SU-DHL-6 (cell line): Measurements from ENCODE around the gene RASD1.

ENCODE experiments used
- H2AFZ ChIP-seq: fragments of 200-600 bp; sonication (generic); 2 replicates; pipeline ENCODE4 v1.6.1; 2014; ENCODE audit warnings: low read depth, mild to moderate bottlenecking, moderate library complexity, mixed read lengths, antibody characterized with exemption, low read length; ENCODE audit not compliant: severe bottlenecking
- H3F3A ChIP-seq: fragments of 200-600 bp; shearing (Covaris generic); 2 replicates; pipeline ENCODE4 v1.6.0; 2016; ENCODE audit warnings: antibody characterized with exemption, mild to moderate bottlenecking; ENCODE audit not compliant: insufficient read depth
- H3K27ac ChIP-seq: fragments of 200-600 bp; sonication (generic); 2 replicates; pipeline ENCODE4 v1.5.1; 2016; ENCODE audit warnings: low read depth, mild to moderate bottlenecking, low read length, moderate library complexity, mixed read lengths
- H3K27me3 ChIP-seq: fragments of 200-600 bp; sonication (generic), shearing (Covaris generic); 2 replicates; pipeline ENCODE4 v1.6.0; 2014; ENCODE audit warnings: mild to moderate bottlenecking, low read length
- H3K36me3 ChIP-seq: fragments of 200-600 bp; sonication (generic); 2 replicates; pipeline ENCODE4 v1.6.1; 2014; ENCODE audit warnings: mild to moderate bottlenecking, low read length, mixed read lengths
- H3K4me2 ChIP-seq: fragments of 300-600, 200-600 bp; shearing (Covaris generic), sonication (generic); 2 replicates; pipeline ENCODE4 v1.6.0; 2014; ENCODE audit warnings: low read length, low read depth, mild to moderate bottlenecking; ENCODE audit not compliant: poor library complexity, severe bottlenecking
- H3K4me3 ChIP-seq: fragments of 200-600 bp; sonication (generic); 2 replicates; pipeline ENCODE4 v1.5.1; 2014; ENCODE audit warnings: antibody characterized with exemption, low read length, mild to moderate bottlenecking, mixed read lengths; ENCODE audit not compliant: insufficient read depth, poor library complexity, severe bottlenecking
- H3K79me2 ChIP-seq: fragments of 200-600 bp; sonication (generic); 2 replicates; pipeline ENCODE4 v1.6.1; 2014; ENCODE audit warnings: mild to moderate bottlenecking, low read length, moderate library complexity; ENCODE audit not compliant: insufficient read depth
- H3K9ac ChIP-seq: fragments of 200-600 bp; sonication (generic); 2 replicates; pipeline ENCODE4 v1.7.0; 2014; ENCODE audit warnings: mild to moderate bottlenecking, low read length
- H3K9me2 ChIP-seq: fragments of 200-600 bp; sonication (generic); replicated peaks from 2 replicates; pipeline ENCODE4 v1.6.1; 2014; ENCODE audit warnings: low read length; ENCODE audit not compliant: insufficient read depth
- H3K9me3 ChIP-seq: fragments of 200-600 bp; sonication (generic); 2 replicates; pipeline ENCODE4 v1.6.1; 2014; ENCODE audit warnings: low read length, mixed read lengths; ENCODE audit not compliant: insufficient read depth
- H4K20me1 ChIP-seq: fragments of 200-600 bp; sonication (generic); 2 replicates; pipeline ENCODE4 v1.6.1; 2014; ENCODE audit warnings: low read depth, mild to moderate bottlenecking, antibody characterized with exemption, low read length, moderate library complexity, mixed read lengths
- EZH2phosphoT487 ChIP-seq: fragments of 200-600 bp; sonication (generic), shearing (Covaris generic); conservative IDR thresholded peaks from 2 replicates; pipeline ENCODE4 v1.6.1; 2018; ENCODE audit warnings: mild to moderate bottlenecking, antibody characterized with exemption, low read length, moderate library complexity, mixed read lengths
- TF ChIP-seq, protein P1 (sequence below): fragments of 200-600 bp; sonication (generic); IDR thresholded peaks from one replicate; pipeline ENCODE4 v1.5.1; 2017; ENCODE audit warnings: antibody characterized with exemption, mild to moderate bottlenecking, low read length, moderate library complexity; ENCODE audit not compliant: insufficient read depth, poor library complexity, severe bottlenecking

RASD1 gene

DNA sequence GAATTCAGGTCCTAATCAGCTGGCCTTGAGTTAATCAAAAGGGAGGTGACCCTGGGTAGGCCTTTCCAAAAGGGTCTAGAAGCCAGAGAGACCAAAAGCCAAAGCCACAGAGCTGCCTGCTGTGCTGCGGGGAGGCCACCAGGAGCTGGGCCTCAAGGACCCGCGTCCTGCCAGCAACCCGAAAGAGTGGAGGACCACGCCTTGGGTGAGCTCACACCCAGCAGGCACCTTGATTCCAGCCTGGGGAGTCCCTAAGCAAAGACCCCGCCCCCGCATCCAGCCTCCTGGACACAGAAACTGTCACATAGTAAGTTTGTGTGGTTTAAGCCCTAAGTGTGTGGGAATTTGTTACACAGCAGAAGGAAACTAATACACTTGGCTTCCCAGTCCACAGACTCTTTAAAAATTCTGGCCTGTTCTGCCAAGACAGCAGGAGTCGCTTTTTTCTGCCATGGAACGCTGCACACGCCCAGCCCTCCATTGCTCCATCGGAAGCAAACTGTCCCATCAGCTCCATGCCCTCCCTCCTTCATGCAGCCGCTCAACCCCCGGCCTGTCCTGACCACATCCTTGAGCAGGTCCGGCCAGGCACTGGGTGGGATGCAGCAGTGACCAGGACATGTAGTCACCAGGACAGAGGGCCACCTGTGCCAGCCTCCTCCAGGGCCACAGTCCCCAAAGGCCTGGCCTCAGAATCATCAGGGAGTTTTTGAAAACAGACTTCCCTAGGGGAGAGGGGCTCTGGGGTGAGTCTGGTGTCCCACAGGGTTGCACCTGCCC lies 20.9 kb upstream of the RASD1 start:
- H3K4me3 ChIP-seq, result no peak overlapping the region
- H4K20me1 ChIP-seq, result no peaks in the 10 kb centered on the region
- H3K27me3 ChIP-seq, result no peaks in the 10 kb centered on the region
- no peaks in the 10 kb centered on the region for H3K36me3 ChIP-seq
- H3K9me3 ChIP-seq, result no peaks in the 10 kb centered on the region
- no peak for TF ChIP-seq EZH2phosphoT487
- TF ChIP-seq, protein P1, sequence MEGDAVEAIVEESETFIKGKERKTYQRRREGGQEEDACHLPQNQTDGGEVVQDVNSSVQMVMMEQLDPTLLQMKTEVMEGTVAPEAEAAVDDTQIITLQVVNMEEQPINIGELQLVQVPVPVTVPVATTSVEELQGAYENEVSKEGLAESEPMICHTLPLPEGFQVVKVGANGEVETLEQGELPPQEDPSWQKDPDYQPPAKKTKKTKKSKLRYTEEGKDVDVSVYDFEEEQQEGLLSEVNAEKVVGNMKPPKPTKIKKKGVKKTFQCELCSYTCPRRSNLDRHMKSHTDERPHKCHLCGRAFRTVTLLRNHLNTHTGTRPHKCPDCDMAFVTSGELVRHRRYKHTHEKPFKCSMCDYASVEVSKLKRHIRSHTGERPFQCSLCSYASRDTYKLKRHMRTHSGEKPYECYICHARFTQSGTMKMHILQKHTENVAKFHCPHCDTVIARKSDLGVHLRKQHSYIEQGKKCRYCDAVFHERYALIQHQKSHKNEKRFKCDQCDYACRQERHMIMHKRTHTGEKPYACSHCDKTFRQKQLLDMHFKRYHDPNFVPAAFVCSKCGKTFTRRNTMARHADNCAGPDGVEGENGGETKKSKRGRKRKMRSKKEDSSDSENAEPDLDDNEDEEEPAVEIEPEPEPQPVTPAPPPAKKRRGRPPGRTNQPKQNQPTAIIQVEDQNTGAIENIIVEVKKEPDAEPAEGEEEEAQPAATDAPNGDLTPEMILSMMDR, result no peak
- no peak overlapping the region for H3K4me2 ChIP-seq
- no peaks in the 10 kb centered on the region for H3K9me2 ChIP-seq
- no peak overlapping the region for H3K27ac ChIP-seq
- no peak overlapping the region for H2AFZ ChIP-seq
- no peaks in the 10 kb centered on the region for H3F3A ChIP-seq
- no peak overlapping the region for H3K9ac ChIP-seq
- H3K79me2 ChIP-seq, result no peaks in the 10 kb centered on the region

DNA sequence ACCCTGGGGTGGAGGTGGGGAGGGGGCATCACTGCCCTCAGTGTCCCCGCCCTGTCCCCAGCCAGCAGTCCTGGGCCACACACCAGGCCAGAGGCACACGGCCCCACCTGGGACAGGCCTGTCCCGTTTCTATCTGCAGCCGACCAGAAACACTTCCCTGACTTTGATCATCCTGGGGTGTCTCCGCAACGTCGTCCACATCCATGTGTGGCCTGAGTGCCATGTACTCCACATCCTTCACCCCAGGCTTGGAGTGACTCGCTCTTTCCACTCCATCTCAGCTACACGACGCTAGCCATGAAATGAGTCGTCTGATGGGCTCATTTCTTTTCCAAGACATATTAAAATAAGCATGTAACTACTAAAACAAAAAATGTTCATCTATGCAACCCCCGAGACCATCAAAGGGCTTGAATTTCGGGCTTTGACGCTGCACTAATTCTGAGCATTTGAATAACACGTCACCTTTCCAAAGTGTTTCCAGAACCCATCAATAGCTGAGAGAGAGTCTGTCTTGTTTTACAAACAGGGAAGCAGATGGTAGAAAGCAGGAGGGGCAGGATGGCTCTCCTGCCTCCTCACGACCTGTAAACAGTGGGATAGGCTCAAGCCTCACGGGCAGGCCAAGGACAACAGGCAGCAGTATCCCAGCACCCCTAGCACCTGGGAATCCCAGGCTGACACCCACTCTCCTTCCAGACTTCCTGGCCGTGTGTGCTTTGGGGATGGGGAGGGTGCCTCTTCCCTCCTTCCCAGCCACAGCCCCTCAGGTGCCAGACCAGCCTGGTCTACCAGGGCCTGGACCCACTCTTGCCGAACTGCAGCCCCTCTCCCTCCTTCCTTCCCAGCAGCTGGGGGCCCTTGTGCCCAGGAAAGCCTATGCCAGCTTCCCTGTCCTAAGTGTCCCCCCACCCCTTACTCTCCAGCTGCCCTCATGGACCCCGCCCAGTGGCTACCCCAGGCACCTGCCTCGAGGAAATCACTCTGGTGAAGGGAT lies 20.0 kb upstream of the RASD1 start:
- H4K20me1 ChIP-seq, result no peaks in the 10 kb centered on the region
- H3F3A ChIP-seq, result no peaks in the 10 kb centered on the region
- H3K27ac ChIP-seq, result no peak overlapping the region
- H3K4me2 ChIP-seq, result no peak overlapping the region
- no peak overlapping the region for H3K4me3 ChIP-seq
- H3K9ac ChIP-seq, result no peak overlapping the region
- H3K79me2 ChIP-seq, result no peaks in the 10 kb centered on the region
- H3K9me3 ChIP-seq, result no peaks in the 10 kb centered on the region
- H2AFZ ChIP-seq, result no peak overlapping the region
- no peaks in the 10 kb centered on the region for H3K27me3 ChIP-seq
- TF ChIP-seq EZH2phosphoT487, result no peak
- TF ChIP-seq, protein P1, result no peak
- H3K36me3 ChIP-seq, result no peaks in the 10 kb centered on the region
- H3K9me2 ChIP-seq, result no peaks in the 10 kb centered on the region

DNA sequence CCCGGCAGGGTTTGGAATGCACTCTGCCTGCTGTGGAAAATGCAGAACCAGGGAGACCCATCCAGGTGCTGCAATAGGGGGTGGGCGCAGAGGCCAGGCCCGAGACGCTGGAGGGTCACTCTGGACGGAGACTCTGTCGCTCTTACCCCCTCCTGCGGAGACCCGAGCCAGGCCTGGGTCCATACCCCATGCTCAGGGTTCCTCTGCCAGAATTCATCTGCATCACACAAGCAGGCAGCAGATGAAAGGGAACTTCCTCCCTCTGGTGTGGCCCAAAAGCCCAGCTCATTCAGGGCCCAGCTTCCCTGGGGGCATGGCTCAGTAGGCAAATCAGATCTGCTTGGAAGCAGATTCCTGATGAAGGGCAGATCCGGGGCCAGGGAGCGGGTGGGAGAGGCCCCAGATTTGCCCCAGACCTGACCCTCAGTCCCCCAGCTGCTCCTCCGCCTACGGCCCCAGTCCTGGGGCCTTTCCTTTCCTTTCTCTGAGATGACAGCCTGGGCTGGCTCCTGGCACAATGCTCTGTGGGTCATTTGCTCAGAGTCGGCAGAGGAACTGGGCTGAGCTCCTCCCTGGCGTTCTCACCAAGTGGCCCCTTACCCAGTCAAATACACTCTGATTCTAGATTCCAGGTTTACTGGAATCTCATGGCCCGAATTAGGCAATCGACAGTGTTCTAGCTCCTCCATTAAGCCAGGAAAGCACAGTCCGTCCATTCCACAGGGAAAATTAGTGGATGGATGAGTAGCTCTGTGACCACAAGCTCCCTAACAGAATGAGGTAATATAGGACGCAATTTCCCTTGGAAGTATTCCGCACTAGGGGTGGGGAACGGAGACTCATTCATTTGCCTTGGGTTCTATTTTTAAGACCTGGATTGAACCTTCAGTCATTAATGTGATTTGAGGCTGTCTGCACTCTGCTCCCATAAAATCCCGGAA lies 19.1 kb upstream of the RASD1 start:
- H3K27ac ChIP-seq, result no peak overlapping the region
- H3K9me3 ChIP-seq, result no peaks in the 10 kb centered on the region
- no peaks in the 10 kb centered on the region for H3K36me3 ChIP-seq
- no peaks in the 10 kb centered on the region for H3K27me3 ChIP-seq
- no peaks in the 10 kb centered on the region for H3K79me2 ChIP-seq
- no peaks in the 10 kb centered on the region for H3F3A ChIP-seq
- no peaks in the 10 kb centered on the region for H4K20me1 ChIP-seq
- TF ChIP-seq, protein P1, result no peak
- no peak for TF ChIP-seq EZH2phosphoT487
- no peak overlapping the region for H3K4me3 ChIP-seq
- H3K9me2 ChIP-seq, result no peaks in the 10 kb centered on the region
- H3K4me2 ChIP-seq, result no peak overlapping the region
- H2AFZ ChIP-seq, result no peak overlapping the region
- H3K9ac ChIP-seq, result no peak overlapping the region
